Colonic mucosa (tissue), 4 donors: ENCODE measurements around the gene SLC1A4. TPM values are rescaled to one million over a fixed set of nuclear protein-coding genes. Genes with fewer than 3 reads are reported as not detected.

ENCODE experiments used
- DNase-seq: peaks from one replicate; pipeline ENCODE4 v3.0.0-alpha.2; 2020
- H3K27ac ChIP-seq: fragments of 200-600 bp; one replicate; pipeline ENCODE4 v1.8.0; 2021
- H3K27me3 ChIP-seq: fragments of 200-600 bp; one replicate; pipeline ENCODE4 v1.8.0; 2021
- H3K36me3 ChIP-seq: fragments of 200-600 bp; one replicate; pipeline ENCODE4 v1.8.0; 2021
- H3K4me1 ChIP-seq: fragments of 200-600 bp; one replicate; pipeline ENCODE4 v1.8.0; 2021; ENCODE audit warnings: mild to moderate bottlenecking
- H3K4me3 ChIP-seq: fragments of 200-600 bp; one replicate; pipeline ENCODE4 v1.8.0; 2021
- H3K9ac ChIP-seq, 2 donors: one replicate each; pipeline ENCODE4 v1.7.0; 2013; ENCODE audit warnings: control low read depth in 2 of 2, low read depth in 2 of 2, low read length in 2 of 2
- H3K9me3 ChIP-seq: fragments of 200-600 bp; one replicate; pipeline ENCODE4 v1.8.0; 2021
- CTCF ChIP-seq: fragments of 200-600 bp; IDR thresholded peaks from one replicate; pipeline ENCODE4 v1.8.0; 2022; ENCODE audit warnings: antibody characterized with exemption, mild to moderate bottlenecking
- intact Hi-C: fragments of 100-400 bp; cut with DNase I; formaldehyde crosslinking; loops from one replicate; pipeline ENCODE4 v1.14.1; 2022
- total RNA-seq, 2 donors: library from RNA; stranded (reverse); fragmentation: NEBNext Ultra II Directional in 1 of 2; extraction: Animal tissue kit (Norgen Biotek cat#: 25700) in 1 of 2; gene quantifications; one replicate each; pipeline ENCODE4 v1.2.1, GENCODE V29; 2021
- donor health status: healthy.
- donor health status: DM: no; HTN: no; CAD: no.
- donor health status: DM: no; HTN: no; CAD: no.

Gene SLC1A4
- total RNA-seq, 2 donors from 2014 or later: 13.7 to 32.4 TPM

DNA sequence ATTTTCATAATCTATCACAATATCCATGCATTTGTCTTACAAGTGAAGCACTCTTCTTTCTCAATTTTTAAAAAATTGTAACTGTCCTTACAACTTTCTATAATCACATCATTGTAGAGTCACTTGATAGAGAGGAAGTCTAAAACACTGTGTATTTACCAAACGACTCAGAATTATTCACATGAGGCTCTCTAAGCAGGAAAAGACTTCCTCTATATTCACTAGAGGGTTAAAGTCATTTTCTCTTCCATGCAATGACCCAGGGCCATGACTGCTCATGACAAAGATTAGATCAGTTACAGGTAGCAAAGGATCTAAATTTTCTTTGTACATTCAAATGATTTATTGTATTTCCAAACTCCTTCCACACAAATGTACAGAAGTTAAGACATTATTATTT lies 9.0 kb upstream of the SLC1A4 start:
- Histone ChIP-seq H3K27me3 (no peaks in the 10 kb centered on the region), H3K4me3 (no peak overlapping the region), H3K4me1 (no peaks in the 10 kb centered on the region), H3K9ac (no peak overlapping the region), H3K27ac (no peak overlapping the region), H3K9me3 (no peaks in the 10 kb centered on the region), H3K36me3 (no peaks in the 10 kb centered on the region)
- no peak for TF ChIP-seq CTCF
- no peak for DNase-seq
- intact Hi-C loops: no loop called here

DNA sequence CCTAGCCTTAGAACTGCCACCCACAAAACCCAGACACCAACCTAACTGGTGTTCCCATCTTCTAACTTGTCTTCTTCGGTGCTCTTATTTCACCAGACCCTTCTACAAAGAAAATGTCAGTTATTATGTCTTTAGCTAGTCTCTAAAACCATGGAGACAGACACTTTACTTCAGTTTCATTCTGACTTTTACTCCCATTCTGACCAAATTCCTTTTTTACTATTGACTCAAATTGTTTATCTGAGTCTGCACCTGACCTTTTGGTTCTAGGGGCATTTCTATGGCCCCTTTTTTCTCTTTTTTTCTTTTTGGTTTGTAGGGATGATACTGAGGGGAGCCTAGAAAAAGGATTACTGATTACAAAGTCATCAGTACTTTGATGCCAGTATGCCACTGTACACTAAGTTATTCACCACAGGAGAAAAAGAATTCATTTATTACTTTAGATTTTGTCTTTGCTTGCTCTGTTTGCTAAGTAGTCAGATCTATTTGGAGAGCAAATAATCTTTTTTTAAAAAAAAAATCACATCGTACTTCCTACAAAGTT lies 6.8 kb upstream of the SLC1A4 start:
- Histone ChIP-seq H3K27me3 (no peaks in the 10 kb centered on the region), H3K4me1 (no peaks in the 10 kb centered on the region), H3K9me3 (no peaks in the 10 kb centered on the region), H3K36me3 (no peaks in the 10 kb centered on the region), H3K4me3 (no peak overlapping the region), H3K9ac (no peak overlapping the region), H3K27ac (no peak overlapping the region)
- no peak for DNase-seq
- TF ChIP-seq CTCF: no peak
- intact Hi-C loops: no loop called here

DNA sequence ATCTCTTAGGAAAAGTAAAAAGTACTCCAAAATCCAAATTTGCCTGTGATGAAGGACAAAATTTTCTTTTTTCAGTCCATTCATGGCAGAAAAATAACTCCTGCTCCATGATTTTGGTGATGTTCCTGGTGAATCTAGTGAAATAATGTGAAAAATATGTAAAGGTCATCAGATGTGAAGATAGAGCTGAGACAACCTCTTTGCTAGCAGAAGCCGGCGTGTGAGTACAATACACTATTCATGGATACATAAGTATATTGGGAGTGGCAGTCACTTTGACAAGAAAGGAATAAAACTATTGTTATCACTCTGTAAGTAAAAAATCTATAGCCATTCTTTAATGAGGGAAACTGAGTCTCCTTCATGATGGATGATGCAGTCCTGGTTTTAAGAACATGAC lies 6.3 kb upstream of the SLC1A4 start:
- Histone ChIP-seq H3K36me3 (no peaks in the 10 kb centered on the region), H3K4me3 (no peak overlapping the region), H3K27ac (no peak overlapping the region), H3K9ac (no peak overlapping the region), H3K4me1 (no peaks in the 10 kb centered on the region), H3K9me3 (no peaks in the 10 kb centered on the region), H3K27me3 (no peaks in the 10 kb centered on the region)
- intact Hi-C loops: no loop called here
- DNase-seq: no peak
- TF ChIP-seq CTCF: no peak

DNA sequence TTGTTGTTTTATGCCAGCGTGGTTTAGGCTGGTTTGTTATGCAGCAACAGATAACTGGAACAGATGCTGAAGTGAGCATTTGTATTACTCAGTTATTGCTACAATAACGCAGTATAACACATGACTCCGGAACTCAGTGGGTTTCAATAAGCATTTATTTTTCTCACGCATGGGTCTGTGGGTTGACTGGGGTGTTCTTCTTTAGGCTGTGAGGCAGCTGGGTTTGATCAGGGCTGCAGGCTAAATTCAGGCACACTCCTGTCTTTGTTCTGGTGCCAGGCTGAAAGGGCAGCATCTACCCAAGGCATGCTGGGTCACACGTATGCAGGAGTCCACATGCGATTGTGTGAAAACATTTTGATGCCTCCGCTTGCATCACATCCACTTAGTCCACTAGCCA lies 3.8 kb upstream of the SLC1A4 start:
- Histone ChIP-seq H3K9me3 (no peaks in the 10 kb centered on the region), H3K27ac (no peak overlapping the region), H3K9ac (no peak overlapping the region), H3K27me3 (no peaks in the 10 kb centered on the region), H3K4me1 (peaks cover 6% of the 10 kb centered on the region), H3K36me3 (no peaks in the 10 kb centered on the region), H3K4me3 (no peak overlapping the region)
- no peak for DNase-seq
- intact Hi-C loops: loop anchor here (5.0 kb wide), 1 partner anchor 57 kb away; no protein-coding TSS in a partner anchor
- TF ChIP-seq CTCF: no peak

GRCh38 chr2:64987001-64987955 lies 1.9 kb upstream of the SLC1A4 start:
- no peak for DNase-seq
- no peak overlapping the region for H3K27ac ChIP-seq

More at GRCh38 chr2:64987001-64987955, 1.9 kb upstream of the SLC1A4 start:
- H3K4me3 ChIP-seq: peak overlapping the region; percentile 90
- H3K36me3 ChIP-seq: no peaks in the 10 kb centered on the region
- no peak overlapping the region for H3K9ac ChIP-seq
- H3K27me3 ChIP-seq: no peaks in the 10 kb centered on the region
- intact Hi-C loops: loop anchor here (5.0 kb wide), 1 partner anchor 55 kb away; no protein-coding TSS in a partner anchor
- H3K4me1 ChIP-seq: peaks cover 8% of the 10 kb centered on the region
- TF ChIP-seq CTCF: no peak
- no peaks in the 10 kb centered on the region for H3K9me3 ChIP-seq
